HG02642 (cell line): ENCODE data around the gene OR14J1.
"Not testable (repeated sequence)": the region's sequence is repeated elsewhere in the genome, so short reads cannot be mapped to it uniquely, and the experiment has no call there.

Source experiments
- ATAC-seq: cut with Tn5 transposase; IDR thresholded peaks from one replicate; pipeline ENCODE4 v1.9.1; 2021; ENCODE audit warnings: mild to moderate bottlenecking; ENCODE audit not compliant: unreplicated experiment, poor library complexity

Gene OR14J1

DNA sequence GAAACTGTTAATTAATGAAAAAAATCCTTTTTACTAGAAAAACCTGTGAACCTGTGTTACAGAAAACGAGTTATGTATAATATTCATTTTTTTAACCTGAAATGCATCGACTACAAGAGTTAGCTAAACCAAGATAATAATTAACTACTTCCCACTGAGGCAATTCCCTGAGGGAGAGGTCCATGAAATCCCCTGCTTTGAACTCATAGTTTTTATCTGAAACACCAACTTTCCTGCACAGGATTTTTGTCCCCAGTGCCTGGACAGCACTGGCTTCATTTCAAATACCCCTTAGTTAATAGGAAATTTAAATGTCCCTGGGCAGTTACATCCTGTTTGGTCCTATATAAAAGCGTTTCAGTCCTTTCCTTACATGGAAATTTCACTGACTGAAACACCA, at the start of gene OR14J1:
TSS of gene OR14J1 (plus strand) at position 386 of the 400 bp plus-strand sequence. CDS start 4,989 bp downstream, outside the sequence.
- no peak for ATAC-seq

- no peak for ATAC-seq
Measured at GRCh38 chr6:29251736-29252135, 49.8 kb upstream of the OR14J1 start.

GRCh38 chr6:29255530-29255929, 46.0 kb upstream of the OR14J1 start:
- ATAC-seq, result no peak

GRCh38 chr6:29259721-29260120, 41.8 kb upstream of the OR14J1 start:
- ATAC-seq, result no peak

GRCh38 chr6:29263001-29263400, 38.5 kb upstream of the OR14J1 start:
- no peak for ATAC-seq

GRCh38 chr6:29294499-29294914, 7.0 kb upstream of the OR14J1 start:
- no peak for ATAC-seq

DNA sequence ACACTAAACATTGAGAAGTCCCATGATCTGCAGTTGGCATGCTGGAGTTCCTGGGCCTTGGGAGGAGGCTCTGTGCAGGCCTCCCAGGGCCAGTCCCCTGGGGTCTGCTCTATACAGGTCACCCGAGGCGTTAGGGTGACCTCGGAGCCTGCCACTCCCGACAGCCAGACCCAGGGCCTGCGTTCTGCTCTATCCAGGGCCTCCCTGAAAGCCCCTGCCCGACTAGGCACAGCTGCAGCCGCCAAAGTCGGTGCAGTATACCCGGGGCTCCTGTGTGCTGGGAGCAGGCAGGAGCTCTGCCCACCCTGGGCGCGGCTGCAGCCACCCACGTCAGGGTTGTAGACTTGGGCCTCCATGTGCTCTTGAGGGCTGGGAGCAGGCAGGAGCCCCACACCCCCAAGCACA, 6.3 kb upstream of the OR14J1 start:
- no peak for ATAC-seq

GRCh38 chr6:29295623-29296022, 5.9 kb upstream of the OR14J1 start:
- ATAC-seq, result no peak

DNA sequence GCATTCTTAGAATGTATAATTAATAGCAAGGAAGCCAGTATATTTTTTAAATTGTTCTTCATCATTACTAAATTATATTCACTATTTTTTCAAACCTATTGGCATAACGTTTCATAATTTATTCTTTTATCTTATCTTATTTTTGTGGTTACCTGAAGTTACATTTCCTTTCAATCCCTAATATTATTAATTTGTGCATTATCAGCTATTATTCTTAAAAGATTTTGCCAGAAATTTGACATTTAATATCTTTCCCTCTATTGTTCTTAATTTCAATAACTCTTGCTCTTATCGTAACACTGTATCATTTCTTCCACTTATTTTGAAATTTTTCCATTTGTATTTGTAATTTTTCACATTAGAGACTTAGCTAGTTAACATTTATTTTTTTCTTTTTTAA, 18.4 kb downstream of the OR14J1 start:
- ATAC-seq, result no peak

DNA sequence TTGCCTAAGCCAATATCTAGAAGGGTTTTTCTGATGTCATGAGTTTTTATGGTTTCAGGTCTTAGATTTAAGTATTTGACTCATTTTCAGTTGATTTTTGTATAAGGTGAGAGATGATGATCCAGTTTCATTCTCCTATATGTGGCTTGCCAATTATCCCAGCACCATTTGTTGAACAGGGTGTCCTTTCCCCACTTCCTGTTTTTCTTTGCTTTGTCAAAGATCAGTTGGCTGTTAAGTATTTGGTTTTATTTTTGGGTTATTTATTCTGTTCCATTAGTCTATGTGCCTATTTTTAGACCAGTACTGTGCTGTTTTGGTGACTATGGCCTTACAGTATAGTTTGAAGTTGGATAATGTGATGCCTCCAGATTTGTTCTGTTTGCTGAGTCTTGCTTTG, 21.8 kb downstream of the OR14J1 start:
- ATAC-seq, result not testable (repeated sequence)

GRCh38 chr6:29325777-29326176, 24.3 kb downstream of the OR14J1 start:
- ATAC-seq, result no peak

GRCh38 chr6:29332676-29333075, 31.2 kb downstream of the OR14J1 start:
- ATAC-seq, result no peak

DNA sequence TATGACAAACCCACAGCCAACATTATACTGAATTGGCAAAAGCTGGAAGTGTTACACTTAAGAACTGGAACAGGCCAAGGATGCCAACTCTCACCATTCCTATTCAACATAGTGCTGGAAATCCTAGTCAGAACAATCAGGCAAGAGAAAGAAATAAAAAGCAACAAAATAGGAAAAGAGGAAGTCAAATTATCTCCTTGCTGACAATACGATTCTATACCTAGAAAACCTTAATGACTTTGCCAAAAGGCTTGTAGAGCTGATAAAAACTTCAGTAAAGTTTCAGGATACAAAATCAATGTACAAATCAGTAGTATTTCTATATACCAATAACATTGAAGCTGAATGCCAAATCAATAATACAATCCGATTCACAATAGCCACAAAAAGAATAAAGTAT, 34.8 kb downstream of the OR14J1 start:
- no peak for ATAC-seq

- no peak for ATAC-seq
Measured at GRCh38 chr6:29345380-29345779, 43.9 kb downstream of the OR14J1 start.

DNA sequence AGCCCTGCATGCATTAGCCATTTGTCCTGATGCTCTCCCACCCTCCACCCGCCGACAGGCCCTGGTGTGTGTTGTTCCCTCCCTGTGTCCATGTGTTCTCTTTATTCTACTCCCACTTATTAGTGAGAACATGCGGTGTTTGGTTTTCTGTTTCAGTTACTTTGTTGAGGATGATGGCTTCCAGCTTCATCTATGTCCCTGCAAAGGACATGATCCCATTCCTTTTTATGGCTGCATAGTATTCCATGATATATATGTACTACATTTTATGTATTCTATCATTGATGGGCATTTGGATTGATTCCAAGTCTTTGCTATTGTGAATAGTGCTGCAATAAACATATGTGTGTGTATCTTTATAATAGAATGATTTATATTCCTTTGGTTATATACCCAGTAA, 47.8 kb downstream of the OR14J1 start:
- not testable (repeated sequence) for ATAC-seq

DNA sequence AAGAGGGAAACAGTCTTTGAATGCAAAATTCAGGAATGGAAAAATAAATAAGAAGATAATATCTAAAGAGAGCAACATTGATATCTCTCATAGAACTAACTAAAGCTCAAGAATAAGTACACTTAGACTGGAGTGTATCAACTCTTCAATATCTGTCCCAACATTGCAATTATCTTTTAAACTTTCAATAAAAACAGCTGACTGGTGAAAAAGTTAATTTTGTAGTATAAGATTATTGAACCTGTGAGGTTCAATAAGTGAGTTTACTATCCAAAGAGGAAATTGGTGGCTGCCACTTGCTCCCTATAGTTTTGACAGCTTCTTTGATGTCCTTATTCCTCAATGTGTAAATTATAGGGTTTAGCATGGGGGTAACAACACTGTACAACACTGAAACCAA, 53.5 kb downstream of the OR14J1 start:
- no peak for ATAC-seq

GRCh38 chr6:29355603-29356002, 54.1 kb downstream of the OR14J1 start:
- no peak for ATAC-seq
